Gastroesophageal sphincter (tissue), 4 donors: ENCODE data around the gene ZNF486. TPM values are rescaled to one million over a fixed set of nuclear protein-coding genes. Genes with fewer than 3 reads are reported as not detected.
"Not testable (repeated sequence)": the region's sequence is repeated elsewhere in the genome, so short reads cannot be mapped to it uniquely, and the experiment has no call there.

Experiments used
- ATAC-seq: fragments of 150-250 bp; one replicate; pipeline ENCODE4 v1.9.1; 2016; ENCODE audit warnings: mild to moderate bottlenecking, moderate library complexity
- H3K27ac ChIP-seq, 4 donors: fragments of 200-600 bp; sonication (generic) in 3 of 4; 1 replicate in 3 of 4; 2 replicates in 1 of 4; pipeline ENCODE4 v1.5.1; 2016 to 2019
- H3K27me3 ChIP-seq: fragments of 200-600 bp; sonication (generic); one replicate; pipeline ENCODE4 v1.5.1; 2019
- H3K36me3 ChIP-seq, 2 donors: fragments of 200-600 bp; sonication (generic); one replicate each; pipeline ENCODE4 v1.5.1; 2019; ENCODE audit warnings: control low read depth in 1 of 2
- H3K4me1 ChIP-seq, 3 donors: fragments of 200-600 bp; sonication (generic); 1 replicate in 2 of 3; 2 replicates in 1 of 3; pipeline ENCODE4 v1.5.1; 2016 to 2019; ENCODE audit warnings: control low read depth in 2 of 3
- H3K4me3 ChIP-seq, 2 donors: fragments of 200-600 bp; sonication (generic); one replicate each; pipeline ENCODE4 v1.5.1; 2019; ENCODE audit warnings: mild to moderate bottlenecking in 1 of 2, moderate library complexity in 1 of 2
- H3K9me3 ChIP-seq, 3 donors: fragments of 200-600 bp; sonication (generic); one replicate each; pipeline ENCODE4 v1.5.1; 2017 to 2019; ENCODE audit warnings: control low read depth in 2 of 3
- CTCF ChIP-seq, 4 experiments: fragments of 200-600 bp in 2 of 4; fragments of 450-650 bp in 2 of 4; sonication (generic) in 1 of 4; IDR thresholded peaks; one replicate each; pipeline ENCODE4 v1.5.1; 2017 to 2019; ENCODE audit warnings: antibody characterized with exemption in 4 of 4, mild to moderate bottlenecking in 2 of 4, moderate library complexity in 2 of 4
- EP300 ChIP-seq: sonication (generic); formaldehyde crosslinking; IDR thresholded peaks from one replicate; pipeline ENCODE4 v1.6.1; 2017; ENCODE audit warnings: antibody characterized with exemption, mild to moderate bottlenecking
- POLR2A ChIP-seq, 2 donors: fragments of 450-650 bp; IDR thresholded peaks; one replicate each; pipeline ENCODE4 v1.6.1; 2017; ENCODE audit warnings: antibody characterized with exemption in 2 of 2, mild to moderate bottlenecking in 2 of 2, moderate library complexity in 1 of 2
- POLR2AphosphoS5 ChIP-seq: sonication (generic); formaldehyde crosslinking; IDR thresholded peaks from one replicate; pipeline ENCODE4 v1.6.1; 2017; ENCODE audit warnings: antibody characterized with exemption
- WGBS, 2 donors: methylation state at CpG; one replicate each; pipeline ENCODE4 v1.1.5; 2018; ENCODE audit warnings: low coverage in 1 of 2; 5-methylcytosine and 5-hydroxymethylcytosine counted together
- total RNA-seq, 4 donors: library from RNA; depleted of rRNA; stranded (reverse); fragments of >200 nt; gene quantifications; one replicate each; pipeline ENCODE4 v1.1.0, GENCODE V29; 2016

The ZNF486 gene
- total RNA-seq, 4 donors from 2014 or later = 2.6 to 4.4 (median 3.0) TPM

GRCh38 chr19:20197747-20198146, 30.7 kb downstream of the ZNF486 start:
- H3K4me3 ChIP-seq = no peak overlapping the region
- 100% methylated on average over 3 of the region's 3 CpGs for WGBS, 2 donors
- peaks cover 0 to 28% (median 0%) of the 10 kb centered on the region in 3 donors for H3K9me3 ChIP-seq

DNA sequence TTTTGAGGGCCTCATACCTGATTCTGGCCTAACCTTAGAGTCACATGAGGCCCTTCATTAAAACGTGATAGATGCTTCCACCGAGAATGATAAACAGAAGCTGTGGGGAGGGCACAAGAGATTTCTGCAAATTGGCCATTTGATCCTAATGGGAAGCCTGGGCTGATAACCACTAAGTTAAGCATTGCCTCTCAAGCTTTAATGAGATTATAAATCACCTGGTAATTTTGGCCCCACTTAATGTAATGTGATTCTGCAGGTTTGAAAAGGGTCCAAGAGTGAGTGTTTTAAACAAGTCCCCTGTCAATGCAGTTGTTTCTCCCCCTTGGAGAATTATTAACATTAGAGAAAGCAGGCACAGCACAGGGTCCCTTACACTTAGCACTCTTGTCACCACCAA, 42.0 kb downstream of the ZNF486 start:
- Histone ChIP-seq H3K4me3 (no peak overlapping the region), H3K4me1 (no peaks in the 10 kb centered on the region), H3K36me3 (no peaks in the 10 kb centered on the region), H3K27me3 (no peaks in the 10 kb centered on the region), H3K9me3 (no peaks in the 10 kb centered on the region), H3K27ac (no peak overlapping the region)
- ATAC-seq = no peak
- WGBS, 2 donors = 26% methylated on average over 2 of the region's 2 CpGs; no CpG with 5 or more reads in 1 of the 2 donors
- TF ChIP-seq POLR2AphosphoS5 (no peak), POLR2A (IDR thresholded peaks at IDR 0.05) (no peak), EP300 (no peak), CTCF (IDR thresholded peaks at IDR 0.05) (no peak)

More at GRCh38 chr19:20197747-20198146, 30.7 kb downstream of the ZNF486 start:
- Histone ChIP-seq H3K36me3 (peaks cover 0 to 52% of the 10 kb centered on the region in 2 donors), H3K4me1 (no peaks in the 10 kb centered on the region), H3K27me3 (no peaks in the 10 kb centered on the region), H3K27ac (no peak overlapping the region)
- ATAC-seq = no peak
- no peak for TF ChIP-seq CTCF (IDR thresholded peaks at IDR 0.05)
- TF ChIP-seq EP300 = no peak
- TF ChIP-seq POLR2A (IDR thresholded peaks at IDR 0.05) = no peak
- TF ChIP-seq POLR2AphosphoS5 = no peak

- not testable (repeated sequence) for H3K9me3 ChIP-seq, H3K4me1 ChIP-seq, H3K27me3 ChIP-seq, H3K36me3 ChIP-seq, ATAC-seq, H3K27ac ChIP-seq, H3K4me3 ChIP-seq
- WGBS, 2 donors = no CpG with 5 or more reads among the region's 26 CpGs
Measured at GRCh38 chr19:20214366-20214765, 47.4 kb downstream of the ZNF486 start.

DNA sequence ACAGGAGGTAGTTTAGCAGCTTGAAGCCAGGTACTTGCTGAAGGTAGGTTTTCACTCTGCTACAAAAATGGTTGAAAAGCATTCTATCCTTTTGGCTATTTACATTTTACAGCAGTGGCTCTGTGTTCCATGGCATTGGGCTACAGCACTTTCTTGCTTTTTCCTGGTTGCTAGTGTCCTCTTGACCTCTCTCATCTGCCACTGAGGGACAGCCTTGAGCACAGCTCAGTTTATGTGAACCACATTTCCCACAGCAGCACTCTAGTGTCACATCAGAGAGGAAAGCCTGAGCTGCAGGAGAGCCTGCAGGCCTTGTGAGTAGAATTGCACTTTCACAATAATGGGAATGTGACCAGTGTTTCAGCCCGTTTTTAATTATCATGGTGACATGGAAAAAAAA, 54.6 kb downstream of the ZNF486 start:
- not testable (repeated sequence) for H3K9me3 ChIP-seq, H3K4me3 ChIP-seq, ATAC-seq, H3K36me3 ChIP-seq, H3K27me3 ChIP-seq, H3K4me1 ChIP-seq, H3K27ac ChIP-seq
- WGBS, 2 donors = 80% methylated on average over 1 of the region's 1 CpG; no CpG with 5 or more reads in 1 of the 2 donors

DNA sequence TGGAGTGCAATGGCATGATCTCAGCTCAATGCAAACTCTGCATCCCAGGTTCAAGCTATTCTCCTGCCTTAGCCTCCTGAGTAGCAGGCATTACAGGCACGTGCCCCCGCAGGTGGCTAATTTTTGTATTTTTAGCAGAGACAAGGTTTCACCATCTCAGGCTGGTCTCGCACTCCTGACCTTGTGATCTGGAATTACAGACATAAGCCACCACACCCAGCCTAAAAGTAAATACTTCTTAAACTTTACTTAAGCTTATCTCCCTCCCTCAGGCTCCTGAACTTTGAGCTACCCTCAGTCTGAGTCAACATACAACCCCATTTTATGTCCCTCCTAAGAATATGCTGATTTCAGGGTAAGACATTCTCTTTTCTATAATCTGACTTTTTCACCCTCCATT, 66.1 kb downstream of the ZNF486 start:
- H3K9me3 ChIP-seq = peaks cover 0 to 7% (median 0%) of the 10 kb centered on the region in 3 donors
- peaks cover 0 to 10% (median 0%) of the 10 kb centered on the region in 3 donors for H3K4me1 ChIP-seq
- H3K27ac ChIP-seq = no peak overlapping the region
- WGBS, 2 donors = 91 to 92% methylated on average over 2 to 3 of the region's 3 CpGs
- no peaks in the 10 kb centered on the region for H3K36me3 ChIP-seq
- no peak overlapping the region for H3K4me3 ChIP-seq
- ATAC-seq = no peak
- TF ChIP-seq EP300 (no peak), CTCF (IDR thresholded peaks at IDR 0.05) (no peak), POLR2A (IDR thresholded peaks at IDR 0.05) (no peak), POLR2AphosphoS5 (no peak)
- no peaks in the 10 kb centered on the region for H3K27me3 ChIP-seq

GRCh38 chr19:20235156-20235555, 68.1 kb downstream of the ZNF486 start:
- Histone ChIP-seq H3K27me3 (no peaks in the 10 kb centered on the region), H3K9me3 (no peaks in the 10 kb centered on the region)
- no peak for ATAC-seq

More at GRCh38 chr19:20235156-20235555, 68.1 kb downstream of the ZNF486 start:
- H3K4me1 ChIP-seq = peaks cover 0 to 21% (median 0%) of the 10 kb centered on the region in 3 donors
- H3K27ac ChIP-seq = no peak overlapping the region
- TF ChIP-seq CTCF (IDR thresholded peaks at IDR 0.05) (no peak), POLR2AphosphoS5 (no peak), POLR2A (IDR thresholded peaks at IDR 0.05) (no peak)
- no peaks in the 10 kb centered on the region for H3K36me3 ChIP-seq
- no peak overlapping the region for H3K4me3 ChIP-seq
- 99 to 100% methylated on average over 4 to 6 of the region's 8 CpGs for WGBS, 2 donors
